Endothelial cell of umbilical vein (primary cell): ENCODE results near the gene KRT76. TPM values are rescaled to one million over a fixed set of nuclear protein-coding genes. Genes with fewer than 3 reads are reported as not detected.

Experiments
- BruUV-seq: library from RNA; stranded (reverse); fragments of 400-500 nt; replicated peaks from 2 replicates; lab custom pipeline; 2021; lab: Mats Ljungman, UMichigan
- CTCF ChIA-PET: fragments of 300-600, 350-600 bp; sonication (Branson Sonifier 250); formaldehyde crosslinking; loops from one replicate; lab custom pipeline; 2021; ENCODE audit warnings: antibody characterized with exemption, inconsistent platforms; lab: Charles Lee
- POLR2A ChIA-PET: fragments of 300-600, 350-600 bp; sonication (Branson Sonifier 250); formaldehyde crosslinking; loops from one replicate; lab custom pipeline; 2021; ENCODE audit warnings: antibody characterized with exemption, inconsistent platforms; lab: Charles Lee
- DNase-seq: peaks from one replicate; pipeline ENCODE4 v3.0.0-alpha.2; 2011; ENCODE audit warnings: low read depth, low spot score
- FAIRE-seq: peaks from 2 replicates; lab custom pipeline; 2011; peaks lifted over from hg19 to GRCh38; lab: Jason Lieb, UNC
- H2AFZ ChIP-seq: 2 replicates; pipeline ENCODE4 v1.6.0; 2012; ENCODE audit warnings: low read depth, low read length, control low read depth, inconsistent platforms
- H3K27ac ChIP-seq: 2 replicates; pipeline ENCODE4 v1.5.1; 2011; ENCODE audit warnings: low read depth, mild to moderate bottlenecking, control low read depth, low read length, moderate library complexity; ENCODE audit not compliant: insufficient read depth
- H3K27me3 ChIP-seq, 2 experiments: 2 replicates each; pipeline versions ENCODE4 v1.6.0 to v1.6.1; 2011; ENCODE audit warnings: low read length in 2 of 2, mixed read lengths in 1 of 2; ENCODE audit not compliant: control insufficient read depth in 2 of 2, insufficient read depth in 2 of 2
- H3K36me3 ChIP-seq, 2 experiments: 2 replicates in 1 of 2; 3 replicates in 1 of 2; pipeline ENCODE4 v1.5.1; 2011; ENCODE audit warnings: low read length in 2 of 2, mild to moderate bottlenecking in 1 of 2, moderate library complexity in 1 of 2; ENCODE audit not compliant: control insufficient read depth in 2 of 2, insufficient read depth in 2 of 2; ENCODE audit errors: extremely low read depth in 1 of 2
- H3K4me1 ChIP-seq: 3 replicates; pipeline ENCODE4 v1.5.1; 2011; ENCODE audit warnings: mild to moderate bottlenecking, low read length; ENCODE audit not compliant: control insufficient read depth, insufficient read depth; ENCODE audit errors: extremely low read depth
- H3K4me2 ChIP-seq: 2 replicates; pipeline ENCODE4 v1.6.1; 2011; ENCODE audit warnings: low read length, control low read depth, mixed read lengths; ENCODE audit not compliant: insufficient read depth
- H3K4me3 ChIP-seq, 3 experiments: fragments of 200-600 bp in 1 of 3; sonication (generic), shearing (Covaris generic) in 1 of 3; replicated peaks in 1 of 3; 2 replicates each; pipeline ENCODE4 v1.5.1; 2011 to 2016; ENCODE audit warnings: control low read depth in 3 of 3, low read length in 3 of 3, mild to moderate bottlenecking in 2 of 3, inconsistent platforms in 1 of 3, low read depth in 1 of 3, moderate library complexity in 1 of 3; ENCODE audit not compliant: insufficient read depth in 1 of 3
- H3K79me2 ChIP-seq: 2 replicates; pipeline ENCODE4 v1.6.0; 2012; ENCODE audit warnings: low read length, inconsistent platforms; ENCODE audit not compliant: control insufficient read depth, insufficient read depth
- H3K9ac ChIP-seq: replicated peaks from 2 replicates; pipeline ENCODE3; 2011; ENCODE audit warnings: low read length, control low read depth; ENCODE audit not compliant: insufficient read depth; ENCODE audit errors: extremely low read depth
- H3K9me1 ChIP-seq: replicated peaks from 3 replicates; pipeline ENCODE4 v1.6.0; 2011; ENCODE audit warnings: mild to moderate bottlenecking, low read length; ENCODE audit not compliant: control insufficient read depth, insufficient read depth; ENCODE audit errors: extremely low read depth
- H3K9me3 ChIP-seq: replicated peaks from 2 replicates; pipeline ENCODE4 v1.5.1; 2012; ENCODE audit warnings: low read length, inconsistent platforms; ENCODE audit not compliant: control insufficient read depth, insufficient read depth
- H4K20me1 ChIP-seq: replicated peaks from 2 replicates; pipeline ENCODE3; 2011; ENCODE audit warnings: mild to moderate bottlenecking, low read length; ENCODE audit not compliant: control insufficient read depth, insufficient read depth; ENCODE audit errors: extremely low read depth
- EZH2 ChIP-seq: IDR thresholded peaks from 2 replicates; pipeline ENCODE4 v1.6.1; 2012; ENCODE audit warnings: borderline replicate concordance, low read depth, mild to moderate bottlenecking, moderate library complexity, low read length, inconsistent platforms; ENCODE audit not compliant: severe bottlenecking
- FOS ChIP-seq: IDR thresholded peaks from 2 replicates; pipeline ENCODE4 v1.6.1; 2011; ENCODE audit warnings: mild to moderate bottlenecking, low read length, moderate library complexity, borderline replicate concordance; ENCODE audit not compliant: insufficient read depth
- GATA2 ChIP-seq: IDR thresholded peaks from 2 replicates; pipeline ENCODE4 v1.7.0; 2011; ENCODE audit warnings: low read depth, mild to moderate bottlenecking, moderate library complexity, mixed read lengths, low read length; ENCODE audit not compliant: insufficient read length, insufficient read depth
- MAX ChIP-seq: IDR thresholded peaks from 2 replicates; pipeline ENCODE4 v1.6.1; 2011; ENCODE audit not compliant: insufficient read depth, insufficient read length
- MYC ChIP-seq: IDR thresholded peaks from one replicate; pipeline ENCODE4 v1.6.1; 2011; ENCODE audit warnings: mild to moderate bottlenecking, low read depth, low read length
- dilution Hi-C: fragments of 300-500 bp; cut with MboI; formaldehyde crosslinking; loops from one replicate; pipeline ENCODE4 v1.15.0; 2019; ENCODE audit warnings: low sequenced_read_pairs; ENCODE audit not compliant: extremely low pct_ligation_motif_present
- intact Hi-C: fragments of 100-400 bp; cut with micrococcal nuclease; formaldehyde crosslinking; loops from one replicate; pipeline ENCODE4 v1.10.0; 2022
- polyA plus RNA-seq, 4 experiments: library from polyadenylated mRNA; depleted of rRNA in 3 of 4; stranded (reverse) in 3 of 4; unstranded in 1 of 4; fragments of >200 nt; gene quantifications; 2 replicates each; pipeline versions ENCODE4 v1.2.1 to v1.2.3, GENCODE V29; 2011 to 2012; ENCODE audit warnings: missing spikeins in 1 of 4
- total RNA-seq: library from RNA; stranded (reverse); gene quantifications from 2 replicates; pipeline ENCODE4 v1.2.3, GENCODE V29; 2021

KRT76 gene
- total and polyA plus RNA-seq, 2 donors (not counting 3 experiments of a cell fraction or from before 2014, with no cell fraction given) = not detected

GRCh38 chr12:52790427-52791270 lies 13.5 kb upstream of the KRT76 start:
- Histone ChIP-seq H4K20me1 (no peaks in the 10 kb centered on the region), H3K4me2 (no peak overlapping the region), H3K79me2 (no peaks in the 10 kb centered on the region), H2AFZ (no peak overlapping the region), H3K4me1 (no peaks in the 10 kb centered on the region), H3K9ac (no peak overlapping the region), H3K27ac (no peak overlapping the region), H3K4me3 (no peak overlapping the region), H3K9me1 (no peaks in the 10 kb centered on the region), H3K27me3 (peaks cover 12 to 17% of the 10 kb centered on the region in 2 experiments), H3K9me3 (no peaks in the 10 kb centered on the region), H3K36me3 (no peaks in the 10 kb centered on the region)
- TF ChIP-seq MAX (no peak), FOS (no peak), EZH2 (no peak), GATA2 (no peak), MYC (no peak)
- ChIA-PET POLR2A (no interaction called here), CTCF (interaction anchor here (0.5 to 1.3 kb wide), 2 partner anchors 12 to 74 kb away, joined by 3 to 4 read pairs; no protein-coding TSS in a partner anchor)
- dilution Hi-C loops (no loop called here), intact Hi-C loops (no loop called here)
- DNase-seq (no peak), FAIRE-seq (no peak)
- no TSS peak for BruUV-seq
